SU-DHL-6 (cell line): ENCODE measurements around the gene PTGER1.

Source experiments
- H2AFZ ChIP-seq: fragments of 200-600 bp; sonication (generic); 2 replicates; pipeline ENCODE4 v1.6.1; 2014; ENCODE audit warnings: low read depth, mild to moderate bottlenecking, moderate library complexity, mixed read lengths, antibody characterized with exemption, low read length; ENCODE audit not compliant: severe bottlenecking
- H3F3A ChIP-seq: fragments of 200-600 bp; shearing (Covaris generic); 2 replicates; pipeline ENCODE4 v1.6.0; 2016; ENCODE audit warnings: antibody characterized with exemption, mild to moderate bottlenecking; ENCODE audit not compliant: insufficient read depth
- H3K27ac ChIP-seq: fragments of 200-600 bp; sonication (generic); 2 replicates; pipeline ENCODE4 v1.5.1; 2016; ENCODE audit warnings: low read depth, mild to moderate bottlenecking, low read length, moderate library complexity, mixed read lengths
- H3K27me3 ChIP-seq: fragments of 200-600 bp; sonication (generic), shearing (Covaris generic); 2 replicates; pipeline ENCODE4 v1.6.0; 2014; ENCODE audit warnings: mild to moderate bottlenecking, low read length
- H3K36me3 ChIP-seq: fragments of 200-600 bp; sonication (generic); 2 replicates; pipeline ENCODE4 v1.6.1; 2014; ENCODE audit warnings: mild to moderate bottlenecking, low read length, mixed read lengths
- H3K4me2 ChIP-seq: fragments of 300-600, 200-600 bp; shearing (Covaris generic), sonication (generic); 2 replicates; pipeline ENCODE4 v1.6.0; 2014; ENCODE audit warnings: low read length, low read depth, mild to moderate bottlenecking; ENCODE audit not compliant: poor library complexity, severe bottlenecking
- H3K4me3 ChIP-seq: fragments of 200-600 bp; sonication (generic); 2 replicates; pipeline ENCODE4 v1.5.1; 2014; ENCODE audit warnings: antibody characterized with exemption, low read length, mild to moderate bottlenecking, mixed read lengths; ENCODE audit not compliant: insufficient read depth, poor library complexity, severe bottlenecking
- H3K79me2 ChIP-seq: fragments of 200-600 bp; sonication (generic); 2 replicates; pipeline ENCODE4 v1.6.1; 2014; ENCODE audit warnings: mild to moderate bottlenecking, low read length, moderate library complexity; ENCODE audit not compliant: insufficient read depth
- H3K9ac ChIP-seq: fragments of 200-600 bp; sonication (generic); 2 replicates; pipeline ENCODE4 v1.7.0; 2014; ENCODE audit warnings: mild to moderate bottlenecking, low read length
- H3K9me2 ChIP-seq: fragments of 200-600 bp; sonication (generic); replicated peaks from 2 replicates; pipeline ENCODE4 v1.6.1; 2014; ENCODE audit warnings: low read length; ENCODE audit not compliant: insufficient read depth
- H3K9me3 ChIP-seq: fragments of 200-600 bp; sonication (generic); 2 replicates; pipeline ENCODE4 v1.6.1; 2014; ENCODE audit warnings: low read length, mixed read lengths; ENCODE audit not compliant: insufficient read depth
- H4K20me1 ChIP-seq: fragments of 200-600 bp; sonication (generic); 2 replicates; pipeline ENCODE4 v1.6.1; 2014; ENCODE audit warnings: low read depth, mild to moderate bottlenecking, antibody characterized with exemption, low read length, moderate library complexity, mixed read lengths
- CTCF ChIP-seq: fragments of 200-600 bp; sonication (generic); IDR thresholded peaks from one replicate; pipeline ENCODE4 v1.5.1; 2017; ENCODE audit warnings: antibody characterized with exemption, mild to moderate bottlenecking, low read length, moderate library complexity; ENCODE audit not compliant: insufficient read depth, poor library complexity, severe bottlenecking
- EZH2phosphoT487 ChIP-seq: fragments of 200-600 bp; sonication (generic), shearing (Covaris generic); conservative IDR thresholded peaks from 2 replicates; pipeline ENCODE4 v1.6.1; 2018; ENCODE audit warnings: mild to moderate bottlenecking, antibody characterized with exemption, low read length, moderate library complexity, mixed read lengths

The PTGER1 gene

GRCh38 chr19:14446336-14447036, 28.7 kb downstream of the PTGER1 start:
- H4K20me1 ChIP-seq, result no peaks in the 10 kb centered on the region
- H3K27ac ChIP-seq, result no peak overlapping the region
- no peak overlapping the region for H3K4me3 ChIP-seq
- no peak overlapping the region for H2AFZ ChIP-seq
- no peaks in the 10 kb centered on the region for H3K9me3 ChIP-seq
- no peaks in the 10 kb centered on the region for H3K79me2 ChIP-seq
- H3K4me2 ChIP-seq, result no peak overlapping the region
- H3K9me2 ChIP-seq, result no peaks in the 10 kb centered on the region
- H3K27me3 ChIP-seq, result no peaks in the 10 kb centered on the region
- H3K9ac ChIP-seq, result no peak overlapping the region
- H3F3A ChIP-seq, result no peaks in the 10 kb centered on the region
- H3K36me3 ChIP-seq, result peaks cover 18% of the 10 kb centered on the region
- no peak for TF ChIP-seq CTCF
- TF ChIP-seq EZH2phosphoT487, result no peak

- Histone ChIP-seq H3K27ac (no peak overlapping the region), H3K4me3 (no peak overlapping the region), H4K20me1 (no peaks in the 10 kb centered on the region), H3K9me2 (no peaks in the 10 kb centered on the region), H3K9ac (no peak overlapping the region), H2AFZ (no peak overlapping the region), H3K4me2 (no peak overlapping the region), H3K27me3 (no peaks in the 10 kb centered on the region), H3K79me2 (peaks cover 23% of the 10 kb centered on the region), H3K36me3 (peaks cover 12% of the 10 kb centered on the region; the same call in 1 of the 2 replicates), H3K9me3 (no peaks in the 10 kb centered on the region), H3F3A (no peaks in the 10 kb centered on the region)
- TF ChIP-seq CTCF (no peak), EZH2phosphoT487 (no peak)
These were observed 31.4 kb downstream of the PTGER1 start for GRCh38 chr19:14443632-14444216.

- TF ChIP-seq CTCF (no peak), EZH2phosphoT487 (no peak)
- Histone ChIP-seq H3K4me3 (no peak overlapping the region), H4K20me1 (no peaks in the 10 kb centered on the region), H3K9me2 (no peaks in the 10 kb centered on the region), H3K36me3 (peaks cover 12% of the 10 kb centered on the region; the same call in 1 of the 2 replicates), H3K79me2 (peaks cover 29% of the 10 kb centered on the region), H3K27ac (no peak overlapping the region), H3K9ac (no peak overlapping the region), H3K4me2 (no peak overlapping the region), H2AFZ (no peak overlapping the region), H3K27me3 (no peaks in the 10 kb centered on the region), H3F3A (no peaks in the 10 kb centered on the region), H3K9me3 (no peaks in the 10 kb centered on the region)
These were observed 32.1 kb downstream of the PTGER1 start for GRCh38 chr19:14442891-14443631.
